ENCODE measurements around the gene HOXD12.

HOXD12 gene

GRCh38 chr2:176151442-176152287, 52.1 kb downstream of the HOXD12 start, which contains the start of gene HOXD4:
Gene HOXD4, plus strand, starts transcription at chr2:176151550. Its CDS starts 84 bp downstream, at chr2:176151634.
- DNase-seq, result no peak

Data from Kasumi-1 (cell line).